Measurements from ENCODE around the gene GPR6. TPM values are rescaled to one million over a fixed set of nuclear protein-coding genes. Genes with fewer than 3 reads are reported as not detected.

The GPR6 gene
- total RNA-seq, 2 experiments from 2014 or later = not detected

GRCh38 chr6:110015206-110015605 is 37.1 kb downstream of the GPR6 start:
- H3K27me3 Mint-ChIP-seq = no peaks in the 10 kb centered on the region
- intact Hi-C loops (cut with micrococcal nuclease) = no loop called here
- no peak for DNase-seq
- no peak for ATAC-seq
- TF ChIP-seq CTCF (IDR thresholded peaks at IDR 0.05) = no peak
- no peak overlapping the region for H3K4me3 Mint-ChIP-seq
- ChIA-PET CTCF (no interaction called here), POLR2A (no interaction called here)
- H3K4me1 Mint-ChIP-seq (ENCODE audit: low read depth) = peaks cover 3% of the 10 kb centered on the region
- no peaks in the 10 kb centered on the region for H3K36me3 Mint-ChIP-seq (ENCODE audit: low read depth)
- H3K9me3 Mint-ChIP-seq = peaks cover 5% of the 10 kb centered on the region
- no peak overlapping the region for H3K27ac Mint-ChIP-seq

- POLR2A ChIA-PET = interaction anchor here (1.0 kb wide), 1 partner anchor 22 kb away, joined by 3 read pairs; no protein-coding TSS in a partner anchor
- peaks cover 14% of the 10 kb centered on the region for H3K4me1 Mint-ChIP-seq (ENCODE audit: low read depth)
- no peaks in the 10 kb centered on the region for H3K9me3 Mint-ChIP-seq
- no peaks in the 10 kb centered on the region for H3K36me3 Mint-ChIP-seq (ENCODE audit: low read depth)
- no peak overlapping the region for H3K4me3 Mint-ChIP-seq
- intact Hi-C loops (cut with micrococcal nuclease) = no loop called here
- CTCF ChIA-PET = interaction anchor here (1.4 kb wide), 1 partner anchor 22 kb away, joined by 5 read pairs; no protein-coding TSS in a partner anchor
- no peak overlapping the region for H3K27ac Mint-ChIP-seq
- no peaks in the 10 kb centered on the region for H3K27me3 Mint-ChIP-seq
- DNase-seq (no peak), ATAC-seq (no peak)
- no peak for TF ChIP-seq CTCF (IDR thresholded peaks at IDR 0.05)
Measured at GRCh38 chr6:110017306-110017705, 39.2 kb downstream of the GPR6 start.

GRCh38 chr6:110017946-110018345 is 39.8 kb downstream of the GPR6 start:
- Mint-ChIP-seq H3K27me3 (no peaks in the 10 kb centered on the region), H3K27ac (no peak overlapping the region), H3K4me3 (no peak overlapping the region), H3K4me1 (ENCODE audit: low read depth) (peaks cover 14% of the 10 kb centered on the region), H3K9me3 (no peaks in the 10 kb centered on the region), H3K36me3 (ENCODE audit: low read depth) (no peaks in the 10 kb centered on the region)
- intact Hi-C loops (cut with micrococcal nuclease) = no loop called here
- no peak for TF ChIP-seq CTCF (IDR thresholded peaks at IDR 0.05)
- POLR2A ChIA-PET = interaction anchor here (1.0 kb wide), 1 partner anchor 22 kb away, joined by 3 read pairs; no protein-coding TSS in a partner anchor
- ATAC-seq = no peak
- CTCF ChIA-PET = no interaction called here
- no peak for DNase-seq

- H3K27ac Mint-ChIP-seq = no peak overlapping the region
- DNase-seq = no peak
- H3K9me3 Mint-ChIP-seq = no peaks in the 10 kb centered on the region
- H3K4me1 Mint-ChIP-seq (ENCODE audit: low read depth) = peaks cover 14% of the 10 kb centered on the region
- no peaks in the 10 kb centered on the region for H3K27me3 Mint-ChIP-seq
- ChIA-PET CTCF (interaction anchor here (0.9 to 2.0 kb wide), 2 partner anchors 10 to 21 kb away, joined by 4 to 12 read pairs; no protein-coding TSS in a partner anchor), POLR2A (no interaction called here)
- intact Hi-C loops (cut with micrococcal nuclease) = no loop called here
- no peak overlapping the region for H3K4me3 Mint-ChIP-seq
- no peak for ATAC-seq
- H3K36me3 Mint-ChIP-seq (ENCODE audit: low read depth) = no peaks in the 10 kb centered on the region
- TF ChIP-seq CTCF (IDR thresholded peaks at IDR 0.05) = no peak
Measured at GRCh38 chr6:110018486-110018885, 40.4 kb downstream of the GPR6 start.

- ChIA-PET POLR2A (interaction anchor here (0.8 kb wide), 1 partner anchor 10 kb away, joined by 4 read pairs; no protein-coding TSS in a partner anchor), CTCF (interaction anchor here (1.0 to 1.5 kb wide), 2 partner anchors 19 kb away, joined by 3 to 8 read pairs; no protein-coding TSS in a partner anchor)
- H3K36me3 Mint-ChIP-seq (ENCODE audit: low read depth) = no peaks in the 10 kb centered on the region
- no peak overlapping the region for H3K4me3 Mint-ChIP-seq
- H3K4me1 Mint-ChIP-seq (ENCODE audit: low read depth) = peaks cover 14% of the 10 kb centered on the region
- ATAC-seq (peak; percentile 68), DNase-seq (peak; percentile 33)
- H3K9me3 Mint-ChIP-seq = no peaks in the 10 kb centered on the region
- H3K27me3 Mint-ChIP-seq = no peaks in the 10 kb centered on the region
- intact Hi-C loops (cut with micrococcal nuclease) = no loop called here
- no peak for TF ChIP-seq CTCF (IDR thresholded peaks at IDR 0.05)
- H3K27ac Mint-ChIP-seq = peak overlapping the region; percentile 48
Measured at GRCh38 chr6:110020888-110021287, 42.8 kb downstream of the GPR6 start.

Data from activated CD8-positive, alpha-beta T cell treated with anti-CD3 and anti-CD28 coated beads for 36 hours (primary cell).